Astrocyte of the spinal cord (primary cell): Measurements from ENCODE around the gene DNAAF8.

ENCODE experiments used
- DNase-seq: peaks from one replicate; pipeline ENCODE4 v3.0.0; 2011; ENCODE audit warnings: low read depth, low spot score
- H3K4me3 ChIP-seq: 2 replicates; pipeline ENCODE4 v1.5.1; 2011; ENCODE audit warnings: low read depth, mild to moderate bottlenecking, low read length, moderate library complexity
- in situ Hi-C: cut with HindIII; loops from 2 replicates; pipeline ENCODE4 v1.10.0; 2017; ENCODE audit warnings: low sequenced_read_pairs
- TF ChIP-seq, protein P1 (sequence below): IDR thresholded peaks from 2 replicates; pipeline ENCODE4 v1.5.1; 2012; ENCODE audit warnings: low read depth, mild to moderate bottlenecking, low read length, inconsistent platforms

DNAAF8 gene

DNA sequence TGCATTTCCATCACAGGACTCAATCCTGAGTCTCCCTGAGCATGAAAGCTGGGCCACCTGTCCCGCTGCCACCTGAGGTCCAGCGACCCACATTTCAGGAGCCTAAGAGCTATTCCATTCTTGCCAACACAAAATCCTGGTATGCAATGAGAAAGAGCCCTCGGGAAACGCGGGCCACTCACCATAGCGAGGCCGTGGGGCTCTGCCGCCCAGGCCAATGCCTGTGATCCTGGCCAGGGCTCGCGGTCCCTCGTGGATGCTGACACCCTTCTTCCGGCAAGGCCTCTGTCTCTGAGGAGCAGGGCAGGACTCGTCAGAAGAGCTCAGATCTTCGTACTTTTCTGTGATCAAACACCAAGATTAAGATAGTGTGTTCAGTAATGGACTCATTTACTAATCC is 29.4 kb upstream of the DNAAF8 start:
- in situ Hi-C loops: no loop called here
- TF ChIP-seq, protein P1, sequence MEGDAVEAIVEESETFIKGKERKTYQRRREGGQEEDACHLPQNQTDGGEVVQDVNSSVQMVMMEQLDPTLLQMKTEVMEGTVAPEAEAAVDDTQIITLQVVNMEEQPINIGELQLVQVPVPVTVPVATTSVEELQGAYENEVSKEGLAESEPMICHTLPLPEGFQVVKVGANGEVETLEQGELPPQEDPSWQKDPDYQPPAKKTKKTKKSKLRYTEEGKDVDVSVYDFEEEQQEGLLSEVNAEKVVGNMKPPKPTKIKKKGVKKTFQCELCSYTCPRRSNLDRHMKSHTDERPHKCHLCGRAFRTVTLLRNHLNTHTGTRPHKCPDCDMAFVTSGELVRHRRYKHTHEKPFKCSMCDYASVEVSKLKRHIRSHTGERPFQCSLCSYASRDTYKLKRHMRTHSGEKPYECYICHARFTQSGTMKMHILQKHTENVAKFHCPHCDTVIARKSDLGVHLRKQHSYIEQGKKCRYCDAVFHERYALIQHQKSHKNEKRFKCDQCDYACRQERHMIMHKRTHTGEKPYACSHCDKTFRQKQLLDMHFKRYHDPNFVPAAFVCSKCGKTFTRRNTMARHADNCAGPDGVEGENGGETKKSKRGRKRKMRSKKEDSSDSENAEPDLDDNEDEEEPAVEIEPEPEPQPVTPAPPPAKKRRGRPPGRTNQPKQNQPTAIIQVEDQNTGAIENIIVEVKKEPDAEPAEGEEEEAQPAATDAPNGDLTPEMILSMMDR: no peak

DNA sequence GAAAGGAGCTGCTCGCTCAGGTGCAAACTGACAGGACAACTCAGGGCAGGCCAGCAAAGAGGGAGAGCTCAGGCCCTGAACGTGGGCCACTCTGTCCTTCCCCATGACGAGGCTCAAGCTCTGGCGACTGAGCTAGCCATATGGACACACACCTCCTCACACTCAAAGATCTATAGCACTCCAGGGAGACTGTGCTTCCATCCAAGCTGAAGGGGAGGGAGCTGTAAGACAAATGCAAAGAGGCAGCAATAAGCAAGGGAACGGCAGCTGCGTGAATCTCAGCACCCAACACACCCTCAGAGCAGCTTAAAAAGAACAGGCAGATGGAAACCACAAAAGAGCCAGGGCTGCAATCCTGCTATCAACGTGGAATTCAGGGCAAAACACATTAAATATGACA is 27.5 kb upstream of the DNAAF8 start:
- TF ChIP-seq, protein P1: no peak
- no peak for DNase-seq
- H3K4me3 ChIP-seq: no peak overlapping the region
- in situ Hi-C loops: no loop called here

More for the DNA sequence above, 29.4 kb upstream of the DNAAF8 start:
- no peak for DNase-seq
- H3K4me3 ChIP-seq: no peak overlapping the region

DNA sequence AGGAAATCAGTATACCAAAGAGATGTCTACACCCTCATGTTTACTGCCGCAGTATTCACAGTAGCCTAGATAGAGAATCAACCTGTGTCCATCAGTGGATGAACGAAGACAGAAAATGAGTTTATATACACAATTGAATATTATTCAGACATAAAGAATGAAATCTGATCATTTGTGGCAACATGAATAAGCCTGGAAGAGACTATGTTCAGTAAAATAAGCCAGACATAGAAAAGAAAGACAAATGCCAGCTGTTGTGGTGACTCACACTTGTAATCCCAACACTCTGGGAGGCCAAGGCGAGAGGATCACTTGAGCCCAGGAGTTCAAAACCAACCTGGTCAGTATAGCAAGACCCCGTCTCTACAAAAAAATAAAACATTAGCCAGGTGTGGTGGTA is 24.9 kb upstream of the DNAAF8 start:
- TF ChIP-seq, protein P1: no peak
- in situ Hi-C loops: no loop called here
- no peak overlapping the region for H3K4me3 ChIP-seq
- no peak for DNase-seq

DNA sequence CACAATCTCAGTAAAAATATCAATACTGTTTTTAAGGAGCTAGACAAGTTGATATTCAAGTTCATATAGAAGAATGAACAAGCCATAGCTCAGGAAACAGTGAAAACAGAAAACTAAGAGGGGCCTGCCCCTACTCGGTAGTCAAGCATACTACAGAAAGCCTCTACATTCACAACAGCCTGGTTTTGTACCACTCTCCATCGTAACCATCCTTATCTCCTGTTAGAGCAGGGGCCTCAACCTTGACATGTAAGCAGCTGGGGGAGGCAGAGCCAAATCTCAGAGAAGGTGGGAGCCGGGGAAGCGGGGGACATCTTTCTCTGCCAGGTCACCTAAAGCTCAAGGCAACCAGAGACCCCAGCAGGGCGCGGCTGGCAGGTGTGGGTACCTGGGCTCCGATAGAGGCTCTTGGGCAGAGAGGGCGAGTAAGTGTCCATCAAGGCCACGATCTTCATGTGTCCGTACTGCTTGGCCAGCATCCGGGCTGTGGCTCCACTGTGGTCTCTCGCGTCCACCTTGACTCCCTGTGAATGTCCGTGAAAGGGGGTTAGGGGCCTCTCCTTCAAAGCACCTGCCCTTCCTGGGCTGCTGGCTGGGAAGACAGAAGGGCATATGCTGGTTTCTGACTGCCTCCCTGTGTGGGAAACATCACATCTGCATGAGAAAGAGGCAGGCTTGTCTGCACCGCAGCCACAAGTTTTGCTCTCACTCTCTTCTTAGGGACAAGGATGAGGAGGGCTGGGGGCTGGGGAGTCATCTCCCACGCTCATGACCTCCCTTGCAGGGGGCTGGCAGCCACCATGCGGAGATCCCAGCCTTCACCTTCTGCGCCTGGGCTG is 20.5 kb upstream of the DNAAF8 start:
- in situ Hi-C loops: no loop called here

DNA sequence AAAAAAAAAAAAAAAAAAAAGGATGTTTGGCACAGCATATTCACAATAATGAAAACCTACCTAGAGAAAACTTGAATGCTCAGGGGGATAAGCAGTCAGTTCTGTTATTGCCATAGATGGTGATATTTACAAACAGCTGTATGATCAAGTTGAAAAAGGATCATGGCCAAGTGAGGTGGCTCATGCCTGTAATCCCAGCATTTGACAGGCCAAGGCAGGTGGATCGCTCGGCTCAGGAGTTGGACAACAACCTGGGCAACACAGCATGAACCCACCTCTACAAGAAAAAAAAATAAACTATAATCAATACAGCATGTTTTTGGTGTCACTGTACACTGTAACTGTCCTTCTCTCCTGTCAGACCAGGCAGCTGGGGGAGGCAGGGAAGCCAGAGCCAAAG is 19.3 kb upstream of the DNAAF8 start:
- DNase-seq: no peak
- TF ChIP-seq, protein P1: no peak
- H3K4me3 ChIP-seq: no peak overlapping the region
- in situ Hi-C loops: no loop called here

More for the DNA sequence above, 20.5 kb upstream of the DNAAF8 start:
- TF ChIP-seq, protein P1: no peak
- DNase-seq: no peak
- H3K4me3 ChIP-seq: no peak overlapping the region

DNA sequence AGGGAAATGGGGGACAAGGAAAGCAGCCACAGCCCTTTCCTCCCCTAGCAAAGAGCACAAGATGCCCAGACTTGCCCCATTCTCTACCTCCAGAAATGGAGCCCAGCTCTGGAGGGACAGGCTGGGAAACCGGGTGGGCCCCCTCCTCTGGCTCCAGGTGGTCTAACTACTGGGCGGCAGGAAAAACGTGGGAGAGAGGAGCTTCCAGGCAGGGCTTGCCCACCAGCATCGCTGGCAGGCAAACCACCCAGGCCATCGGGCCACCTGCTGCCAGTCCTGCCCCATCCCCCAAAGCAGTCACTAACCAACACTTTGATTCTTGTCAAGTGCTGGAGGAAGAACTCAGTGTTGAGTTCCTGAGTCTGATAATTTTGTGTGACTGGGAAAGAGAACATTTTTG is 15.9 kb upstream of the DNAAF8 start:
- H3K4me3 ChIP-seq: no peak overlapping the region
- in situ Hi-C loops: no loop called here
- no peak for DNase-seq
- TF ChIP-seq, protein P1: no peak
